Measurements from ENCODE around the gene FRY.

FRY gene

DNA sequence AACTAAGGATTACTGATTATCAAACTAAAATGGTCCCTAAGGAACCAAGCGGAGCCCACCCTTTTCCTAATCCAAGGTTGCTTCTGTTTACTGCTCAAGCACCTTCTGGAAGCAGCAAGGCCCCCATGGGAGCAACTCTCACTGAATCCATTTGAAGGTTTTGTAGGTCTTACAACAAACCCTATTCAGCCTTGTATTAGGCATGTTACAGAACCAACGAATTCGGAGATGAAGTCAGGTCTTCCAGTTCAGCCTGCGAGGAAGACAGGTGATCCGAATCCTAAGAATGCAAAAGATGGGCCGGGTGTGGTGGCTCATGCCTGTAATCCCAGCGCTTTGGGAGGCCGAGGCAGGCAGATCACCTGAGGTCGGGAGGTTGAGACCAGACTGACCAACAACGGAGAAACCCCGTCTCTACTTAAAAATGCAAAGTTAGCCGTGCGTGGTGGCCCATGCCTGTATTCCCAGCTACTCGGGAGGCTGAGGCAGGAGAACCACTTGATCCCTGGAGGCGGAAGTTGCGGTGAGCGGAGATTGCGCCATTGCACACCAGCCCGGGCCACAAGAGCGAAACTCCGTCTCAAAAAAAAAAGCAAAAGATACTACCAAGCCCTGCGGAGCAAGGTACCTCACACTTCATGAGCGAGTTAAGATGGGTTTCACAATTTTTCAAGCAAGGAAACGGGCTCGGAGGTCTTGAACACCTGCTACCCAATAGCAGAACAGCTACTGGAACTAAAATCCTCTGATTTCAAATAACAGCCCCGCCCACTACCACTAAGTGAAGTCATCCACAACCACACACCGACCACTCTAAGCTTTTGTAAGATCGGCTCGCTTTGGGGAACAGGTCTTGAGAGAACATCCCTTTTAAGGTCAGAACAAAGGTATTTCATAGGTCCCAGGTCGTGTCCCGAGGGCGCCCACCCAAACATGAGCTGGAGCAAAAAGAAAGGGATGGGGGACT lies 283.0 kb downstream of the FRY start:
- TF ChIP-seq, protein P1, sequence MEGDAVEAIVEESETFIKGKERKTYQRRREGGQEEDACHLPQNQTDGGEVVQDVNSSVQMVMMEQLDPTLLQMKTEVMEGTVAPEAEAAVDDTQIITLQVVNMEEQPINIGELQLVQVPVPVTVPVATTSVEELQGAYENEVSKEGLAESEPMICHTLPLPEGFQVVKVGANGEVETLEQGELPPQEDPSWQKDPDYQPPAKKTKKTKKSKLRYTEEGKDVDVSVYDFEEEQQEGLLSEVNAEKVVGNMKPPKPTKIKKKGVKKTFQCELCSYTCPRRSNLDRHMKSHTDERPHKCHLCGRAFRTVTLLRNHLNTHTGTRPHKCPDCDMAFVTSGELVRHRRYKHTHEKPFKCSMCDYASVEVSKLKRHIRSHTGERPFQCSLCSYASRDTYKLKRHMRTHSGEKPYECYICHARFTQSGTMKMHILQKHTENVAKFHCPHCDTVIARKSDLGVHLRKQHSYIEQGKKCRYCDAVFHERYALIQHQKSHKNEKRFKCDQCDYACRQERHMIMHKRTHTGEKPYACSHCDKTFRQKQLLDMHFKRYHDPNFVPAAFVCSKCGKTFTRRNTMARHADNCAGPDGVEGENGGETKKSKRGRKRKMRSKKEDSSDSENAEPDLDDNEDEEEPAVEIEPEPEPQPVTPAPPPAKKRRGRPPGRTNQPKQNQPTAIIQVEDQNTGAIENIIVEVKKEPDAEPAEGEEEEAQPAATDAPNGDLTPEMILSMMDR (IDR thresholded peaks at IDR 0.05; ENCODE audit: extremely low read depth, insufficient read depth, missing control alignments): no peak
- peak; percentile 58 for DNase-seq (ENCODE audit: low spot score)
- in situ Hi-C loops (cut with MboI; ENCODE audit: low pct_unique_long_range_greater_than_20kb, low sequenced_read_pairs, unreplicated experiment): loop anchor here (10.0 to 25.0 kb wide), 2 partner anchors 290 to 402 kb away; no protein-coding TSS in a partner anchor

DNA sequence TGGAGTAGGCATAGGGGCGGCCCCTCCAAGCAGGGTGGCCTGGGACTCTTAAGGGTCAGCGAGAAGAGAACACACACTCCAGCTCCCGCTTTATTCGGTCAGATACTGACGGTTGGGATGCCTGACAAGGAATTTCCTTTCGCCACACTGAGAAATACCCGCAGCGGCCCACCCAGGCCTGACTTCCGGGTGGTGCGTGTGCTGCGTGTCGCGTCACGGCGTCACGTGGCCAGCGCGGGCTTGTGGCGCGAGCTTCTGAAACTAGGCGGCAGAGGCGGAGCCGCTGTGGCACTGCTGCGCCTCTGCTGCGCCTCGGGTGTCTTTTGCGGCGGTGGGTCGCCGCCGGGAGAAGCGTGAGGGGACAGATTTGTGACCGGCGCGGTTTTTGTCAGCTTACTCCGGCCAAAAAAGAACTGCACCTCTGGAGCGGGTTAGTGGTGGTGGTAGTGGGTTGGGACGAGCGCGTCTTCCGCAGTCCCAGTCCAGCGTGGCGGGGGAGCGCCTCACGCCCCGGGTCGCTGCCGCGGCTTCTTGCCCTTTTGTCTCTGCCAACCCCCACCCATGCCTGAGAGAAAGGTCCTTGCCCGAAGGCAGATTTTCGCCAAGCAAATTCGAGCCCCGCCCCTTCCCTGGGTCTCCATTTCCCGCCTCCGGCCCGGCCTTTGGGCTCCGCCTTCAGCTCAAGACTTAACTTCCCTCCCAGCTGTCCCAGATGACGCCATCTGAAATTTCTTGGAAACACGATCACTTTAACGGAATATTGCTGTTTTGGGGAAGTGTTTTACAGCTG lies 283.9 kb downstream of the FRY start, which contains the start of the genes BRCA2 and ZAR1L:
BRCA2 (plus strand) TSS at position 271 of the 790 bp plus-strand sequence. CDS start 953 bp downstream, outside the sequence.
ZAR1L (minus strand) TSS at position 126 of the 790 bp plus-strand sequence. CDS start 3,438 bp downstream, outside the sequence.
- in situ Hi-C loops (cut with MboI; ENCODE audit: low pct_unique_long_range_greater_than_20kb, low sequenced_read_pairs, unreplicated experiment): loop anchor here (10.0 to 25.0 kb wide), 2 partner anchors 291 to 403 kb away; no protein-coding TSS in a partner anchor
- DNase-seq (ENCODE audit: low spot score): peak; percentile 84
- TF ChIP-seq, protein P1 (IDR thresholded peaks at IDR 0.05; ENCODE audit: extremely low read depth, insufficient read depth, missing control alignments): no peak

DNA sequence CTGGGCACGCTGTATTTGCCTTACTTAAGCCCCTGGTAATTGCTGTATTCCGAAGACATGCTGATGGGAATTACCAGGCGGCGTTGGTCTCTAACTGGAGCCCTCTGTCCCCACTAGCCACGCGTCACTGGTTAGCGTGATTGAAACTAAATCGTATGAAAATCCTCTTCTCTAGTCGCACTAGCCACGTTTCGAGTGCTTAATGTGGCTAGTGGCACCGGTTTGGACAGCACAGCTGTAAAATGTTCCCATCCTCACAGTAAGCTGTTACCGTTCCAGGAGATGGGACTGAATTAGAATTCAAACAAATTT lies 284.4 kb downstream of the FRY start:
- in situ Hi-C loops (cut with MboI; ENCODE audit: low pct_unique_long_range_greater_than_20kb, low sequenced_read_pairs, unreplicated experiment): loop anchor here (10.0 to 25.0 kb wide), 2 partner anchors 291 to 404 kb away; no protein-coding TSS in a partner anchor
- TF ChIP-seq, protein P1 (IDR thresholded peaks at IDR 0.05; ENCODE audit: extremely low read depth, insufficient read depth, missing control alignments): no peak
- DNase-seq (ENCODE audit: low spot score): peak; percentile 47

DNA sequence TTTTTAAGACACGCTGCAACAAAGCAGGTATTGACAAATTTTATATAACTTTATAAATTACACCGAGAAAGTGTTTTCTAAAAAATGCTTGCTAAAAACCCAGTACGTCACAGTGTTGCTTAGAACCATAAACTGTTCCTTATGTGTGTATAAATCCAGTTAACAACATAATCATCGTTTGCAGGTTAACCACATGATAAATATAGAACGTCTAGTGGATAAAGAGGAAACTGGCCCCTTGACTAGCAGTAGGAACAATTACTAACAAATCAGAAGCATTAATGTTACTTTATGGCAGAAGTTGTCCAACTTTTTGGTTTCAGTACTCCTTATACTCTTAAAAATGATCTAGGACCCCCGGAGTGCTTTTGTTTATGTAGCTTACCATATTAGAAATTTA lies 284.9 kb downstream of the FRY start:
- DNase-seq (ENCODE audit: low spot score): no peak
- TF ChIP-seq, protein P1 (IDR thresholded peaks at IDR 0.05; ENCODE audit: extremely low read depth, insufficient read depth, missing control alignments): no peak
- in situ Hi-C loops (cut with MboI; ENCODE audit: low pct_unique_long_range_greater_than_20kb, low sequenced_read_pairs, unreplicated experiment): loop anchor here (10.0 to 25.0 kb wide), 2 partner anchors 292 to 404 kb away; no protein-coding TSS in a partner anchor

DNA sequence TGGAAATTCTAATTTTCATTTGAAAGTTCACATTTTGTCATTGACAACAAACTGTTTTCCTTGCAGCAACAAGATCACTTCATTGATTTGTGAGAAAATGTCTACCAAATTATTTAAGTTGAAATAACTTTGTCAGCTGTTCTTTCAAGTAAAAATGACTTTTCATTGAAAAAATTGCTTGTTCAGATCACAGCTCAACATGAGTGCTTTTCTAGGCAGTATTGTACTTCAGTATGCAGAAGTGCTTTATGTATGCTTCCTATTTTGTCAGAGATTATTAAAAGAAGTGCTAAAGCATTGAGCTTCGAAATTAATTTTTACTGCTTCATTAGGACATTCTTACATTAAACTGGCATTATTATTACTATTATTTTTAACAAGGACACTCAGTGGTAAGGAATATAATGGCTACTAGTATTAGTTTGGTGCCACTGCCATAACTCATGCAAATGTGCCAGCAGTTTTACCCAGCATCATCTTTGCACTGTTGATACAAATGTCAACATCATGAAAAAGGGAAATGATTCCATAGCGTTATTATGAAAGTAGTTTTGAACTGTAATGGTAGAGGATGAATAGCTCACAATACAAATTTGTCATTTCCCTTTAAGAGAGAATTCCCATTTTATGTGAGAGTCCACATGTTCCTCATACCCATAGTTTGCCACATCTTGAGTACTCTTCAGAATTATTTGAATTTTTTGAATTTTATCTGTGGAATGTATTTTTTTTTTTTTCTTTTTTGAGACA lies 286.3 kb downstream of the FRY start:
- in situ Hi-C loops (cut with MboI; ENCODE audit: low pct_unique_long_range_greater_than_20kb, low sequenced_read_pairs, unreplicated experiment): loop anchor here (10.0 to 25.0 kb wide), 2 partner anchors 293 to 406 kb away; no protein-coding TSS in a partner anchor
- DNase-seq (ENCODE audit: low spot score): no peak
- TF ChIP-seq, protein P1 (IDR thresholded peaks at IDR 0.05; ENCODE audit: extremely low read depth, insufficient read depth, missing control alignments): no peak

Measured in GM13977 (cell line).